Suprapubic skin (tissue), 4 donors: ENCODE results near the gene DIAPH2. TPM values are rescaled to one million over a fixed set of nuclear protein-coding genes. Genes with fewer than 3 reads are reported as not detected.

Source experiments
- DNase-seq, 2 donors: peaks; one replicate each; pipeline ENCODE4 v3.0.0-alpha.2; 2019; ENCODE audit warnings: low spot score in 2 of 2
- H3K27ac ChIP-seq: fragments of 200-600 bp; sonication (generic); one replicate; pipeline ENCODE4 v1.5.1; 2019
- H3K27me3 ChIP-seq: fragments of 200-600 bp; sonication (generic); one replicate; pipeline ENCODE4 v1.5.1; 2019
- H3K36me3 ChIP-seq: fragments of 200-600 bp; sonication (generic); one replicate; pipeline ENCODE4 v1.5.1; 2019
- H3K4me1 ChIP-seq: fragments of 200-600 bp; sonication (generic); one replicate; pipeline ENCODE4 v1.5.1; 2019
- H3K4me3 ChIP-seq: fragments of 200-600 bp; sonication (generic); one replicate; pipeline ENCODE4 v1.5.1; 2019; ENCODE audit warnings: mild to moderate bottlenecking
- H3K9me3 ChIP-seq: fragments of 200-600 bp; sonication (generic); one replicate; pipeline ENCODE4 v1.5.1; 2019
- CTCF ChIP-seq, 2 donors: fragments of 200-600 bp in 1 of 2; fragments of 450-650 bp in 1 of 2; sonication (generic) in 1 of 2; IDR thresholded peaks; one replicate each; pipeline ENCODE4 v1.5.1; 2016 to 2019; ENCODE audit warnings: antibody characterized with exemption in 2 of 2, mild to moderate bottlenecking in 1 of 2, moderate library complexity in 1 of 2
- EP300 ChIP-seq: sonication (generic); formaldehyde crosslinking; IDR thresholded peaks from one replicate; pipeline ENCODE4 v1.6.1; 2017; ENCODE audit warnings: antibody characterized with exemption
- POLR2A ChIP-seq, 2 donors: fragments of 450-650 bp; IDR thresholded peaks; one replicate each; pipeline ENCODE4 v1.6.1; 2017; ENCODE audit warnings: antibody characterized with exemption in 2 of 2, mild to moderate bottlenecking in 2 of 2, moderate library complexity in 2 of 2
- POLR2AphosphoS5 ChIP-seq, 3 donors: sonication (generic); formaldehyde crosslinking; IDR thresholded peaks; one replicate each; pipeline ENCODE4 v1.6.1; 2017; ENCODE audit warnings: antibody characterized with exemption in 3 of 3
- WGBS: methylation state at CpG from one replicate; pipeline ENCODE4 v1.1.5; 2018; 5-methylcytosine and 5-hydroxymethylcytosine counted together
- total RNA-seq, 4 donors: library from RNA; depleted of rRNA; stranded (reverse); fragments of >200 nt; gene quantifications; one replicate each; pipeline ENCODE4 v1.1.0, GENCODE V29; 2016

DIAPH2 gene
- total RNA-seq, 4 donors from 2014 or later: 17.5 to 38.7 (median 18.6) TPM

- Histone ChIP-seq H3K9me3 (no peaks in the 10 kb centered on the region), H3K27ac (no peak overlapping the region), H3K36me3 (no peaks in the 10 kb centered on the region), H3K4me3 (no peak overlapping the region), H3K27me3 (no peaks in the 10 kb centered on the region), H3K4me1 (no peaks in the 10 kb centered on the region)
- no peak for DNase-seq
- TF ChIP-seq EP300 (no peak), POLR2A (IDR thresholded peaks at IDR 0.05) (no peak), CTCF (IDR thresholded peaks at IDR 0.05) (no peak), POLR2AphosphoS5 (IDR thresholded peaks at IDR 0.05) (no peak)
- 57% methylated on average over 1 of the region's 1 CpG for WGBS
These were observed 19.2 kb downstream of the DIAPH2 start for GRCh38 chrX:96703816-96704215.

- Histone ChIP-seq H3K4me1 (no peaks in the 10 kb centered on the region), H3K9me3 (no peaks in the 10 kb centered on the region), H3K36me3 (no peaks in the 10 kb centered on the region), H3K4me3 (no peak overlapping the region), H3K27me3 (no peaks in the 10 kb centered on the region), H3K27ac (no peak overlapping the region)
- no peak for DNase-seq
- no peak for TF ChIP-seq POLR2A (IDR thresholded peaks at IDR 0.05)
- no peak for TF ChIP-seq EP300
- no peak for TF ChIP-seq POLR2AphosphoS5 (IDR thresholded peaks at IDR 0.05)
- no peak for TF ChIP-seq CTCF (IDR thresholded peaks at IDR 0.05)
- WGBS: 59% methylated on average over 2 of the region's 2 CpGs
These were observed 20.0 kb downstream of the DIAPH2 start for GRCh38 chrX:96704629-96705028.

GRCh38 chrX:96705905-96706304 lies 21.3 kb downstream of the DIAPH2 start:
- Histone ChIP-seq H3K4me3 (no peak overlapping the region), H3K27me3 (no peaks in the 10 kb centered on the region)

GRCh38 chrX:96707804-96708203 lies 23.2 kb downstream of the DIAPH2 start:
- Histone ChIP-seq H3K36me3 (no peaks in the 10 kb centered on the region), H3K9me3 (no peaks in the 10 kb centered on the region), H3K4me1 (no peaks in the 10 kb centered on the region), H3K27me3 (no peaks in the 10 kb centered on the region), H3K4me3 (no peak overlapping the region), H3K27ac (no peak overlapping the region)
- no peak for TF ChIP-seq POLR2A (IDR thresholded peaks at IDR 0.05)
- no peak for TF ChIP-seq POLR2AphosphoS5 (IDR thresholded peaks at IDR 0.05)
- TF ChIP-seq CTCF (IDR thresholded peaks at IDR 0.05): no peak
- TF ChIP-seq EP300: no peak
- DNase-seq: no peak
- 79% methylated on average over 1 of the region's 1 CpG for WGBS

More at GRCh38 chrX:96705905-96706304, 21.3 kb downstream of the DIAPH2 start:
- Histone ChIP-seq H3K4me1 (no peaks in the 10 kb centered on the region), H3K36me3 (no peaks in the 10 kb centered on the region), H3K9me3 (no peaks in the 10 kb centered on the region), H3K27ac (no peak overlapping the region)
- TF ChIP-seq POLR2A (IDR thresholded peaks at IDR 0.05) (no peak), CTCF (IDR thresholded peaks at IDR 0.05) (no peak), EP300 (no peak), POLR2AphosphoS5 (IDR thresholded peaks at IDR 0.05) (no peak)
- DNase-seq: no peak

- no peak for DNase-seq
- Histone ChIP-seq H3K27ac (no peak overlapping the region), H3K36me3 (no peaks in the 10 kb centered on the region), H3K27me3 (no peaks in the 10 kb centered on the region), H3K9me3 (no peaks in the 10 kb centered on the region), H3K4me1 (no peaks in the 10 kb centered on the region), H3K4me3 (no peak overlapping the region)
- no peak for TF ChIP-seq POLR2A (IDR thresholded peaks at IDR 0.05)
- no peak for TF ChIP-seq EP300
- no peak for TF ChIP-seq CTCF (IDR thresholded peaks at IDR 0.05)
- TF ChIP-seq POLR2AphosphoS5 (IDR thresholded peaks at IDR 0.05): no peak
- 84% methylated on average over 2 of the region's 2 CpGs for WGBS
These were observed 25.4 kb downstream of the DIAPH2 start for GRCh38 chrX:96710031-96710430.
